Keratinocyte (primary cell): ENCODE data around the gene B9D1. TPM values are rescaled to one million over a fixed set of nuclear protein-coding genes. Genes with fewer than 3 reads are reported as not detected.

ENCODE experiments used
- DNase-seq: peaks from one replicate; pipeline ENCODE4 v3.0.0-alpha.2; 2011; ENCODE audit warnings: low read depth, missing footprints, low spot score
- FAIRE-seq: peaks from 2 replicates; lab custom pipeline; 2011; peaks lifted over from hg19 to GRCh38; lab: Jason Lieb, UNC
- H2AFZ ChIP-seq: 2 replicates; pipeline ENCODE4 v1.6.0; 2012; ENCODE audit warnings: low read length, control low read depth, inconsistent platforms; ENCODE audit not compliant: control insufficient read depth
- H3K27ac ChIP-seq: 2 replicates; pipeline ENCODE4 v1.5.1; 2011; ENCODE audit warnings: low read length; ENCODE audit not compliant: control insufficient read depth, insufficient read depth
- H3K27me3 ChIP-seq: 3 replicates; pipeline ENCODE4 v1.6.0; 2011; ENCODE audit warnings: low read length; ENCODE audit not compliant: control insufficient read depth, insufficient read depth; ENCODE audit errors: extremely low read depth
- H3K36me3 ChIP-seq, 2 experiments: 2 replicates in 1 of 2; 3 replicates in 1 of 2; pipeline ENCODE4 v1.5.1; 2011; ENCODE audit warnings: low read length in 2 of 2, mild to moderate bottlenecking in 1 of 2; ENCODE audit not compliant: control insufficient read depth in 2 of 2, insufficient read depth in 2 of 2; ENCODE audit errors: extremely low read depth in 1 of 2
- H3K4me1 ChIP-seq: 3 replicates; pipeline ENCODE4 v1.5.1; 2011; ENCODE audit warnings: low read length; ENCODE audit not compliant: control insufficient read depth, insufficient read depth; ENCODE audit errors: extremely low read depth
- H3K4me2 ChIP-seq: 3 replicates; pipeline ENCODE4 v1.6.0; 2011; ENCODE audit warnings: low read depth, low read length; ENCODE audit not compliant: control insufficient read depth, insufficient read depth; ENCODE audit errors: extremely low read depth
- H3K4me3 ChIP-seq, 3 experiments: fragments of 200-600 bp in 1 of 3; sonication (generic) in 1 of 3; 2 replicates in 2 of 3; 3 replicates in 1 of 3; pipeline ENCODE4 v1.5.1; 2011 to 2016; ENCODE audit warnings: low read length in 3 of 3, mild to moderate bottlenecking in 3 of 3, control low read depth in 2 of 3, inconsistent platforms in 1 of 3, low read depth in 1 of 3, mixed read lengths in 1 of 3, mixed run types in 1 of 3, moderate library complexity in 1 of 3; ENCODE audit not compliant: control insufficient read depth in 2 of 3, insufficient read depth in 2 of 3; ENCODE audit errors: extremely low read depth in 1 of 3
- H3K79me2 ChIP-seq: 2 replicates; pipeline ENCODE4 v1.6.0; 2012; ENCODE audit warnings: low read length; ENCODE audit not compliant: control insufficient read depth, insufficient read depth
- H3K9ac ChIP-seq: 3 replicates; pipeline ENCODE4 v1.6.0; 2011; ENCODE audit warnings: low read length; ENCODE audit not compliant: control insufficient read depth, insufficient read depth; ENCODE audit errors: extremely low read depth
- H3K9me1 ChIP-seq: 3 replicates; pipeline ENCODE4 v1.6.0; 2011; ENCODE audit warnings: low read length; ENCODE audit not compliant: control insufficient read depth, insufficient read depth; ENCODE audit errors: extremely low read depth
- H3K9me3 ChIP-seq: 2 replicates; pipeline ENCODE4 v1.5.1; 2012; ENCODE audit warnings: low read depth, low read length; ENCODE audit not compliant: control insufficient read depth
- H4K20me1 ChIP-seq: 3 replicates; pipeline ENCODE4 v1.6.0; 2011; ENCODE audit warnings: low read length; ENCODE audit not compliant: control insufficient read depth, insufficient read depth; ENCODE audit errors: extremely low read depth
- EZH2 ChIP-seq: IDR thresholded peaks from one replicate; pipeline ENCODE4 v1.6.1; 2012; ENCODE audit warnings: inconsistent platforms, mild to moderate bottlenecking, low read length, moderate library complexity
- dilution Hi-C: fragments of 300-500 bp; cut with MboI; formaldehyde crosslinking; loops from one replicate; pipeline ENCODE4 v1.7.0; 2020; ENCODE audit warnings: low sequenced_read_pairs; ENCODE audit not compliant: extremely low pct_ligation_motif_present
- polyA plus RNA-seq, 5 experiments: library from polyadenylated mRNA; depleted of rRNA in 3 of 5; stranded (reverse) in 3 of 5; stranded (forward) in 1 of 5; unstranded in 1 of 5; fragments of >200 nt; gene quantifications; 1 replicate in 1 of 5; 2 replicates in 3 of 5; 3 replicates in 1 of 5; pipeline versions ENCODE4 v1.2.1 to v1.2.3, GENCODE V29; 2011 to 2012; ENCODE audit warnings: missing spikeins in 2 of 5, low read depth in 1 of 5, low replicate concordance in 1 of 5
- TF ChIP-seq, protein P1 (sequence below), 3 experiments: IDR thresholded peaks in 1 of 3; conservative IDR thresholded peaks in 1 of 3; optimal IDR thresholded peaks in 1 of 3; 2 replicates in 2 of 3; 3 replicates in 1 of 3; pipeline versions ENCODE3 to v1.5.1; 2011; ENCODE audit warnings: low read length in 3 of 3, mild to moderate bottlenecking in 3 of 3, moderate library complexity in 2 of 3, control low read depth in 1 of 3, inconsistent platforms in 1 of 3; ENCODE audit not compliant: insufficient read depth in 2 of 3; ENCODE audit errors: extremely low read depth in 1 of 3

The B9D1 gene
- polyA plus RNA-seq, 1 donor (not counting 4 experiments of a cell fraction or from before 2014, with no cell fraction given) = 30.3 TPM

DNA sequence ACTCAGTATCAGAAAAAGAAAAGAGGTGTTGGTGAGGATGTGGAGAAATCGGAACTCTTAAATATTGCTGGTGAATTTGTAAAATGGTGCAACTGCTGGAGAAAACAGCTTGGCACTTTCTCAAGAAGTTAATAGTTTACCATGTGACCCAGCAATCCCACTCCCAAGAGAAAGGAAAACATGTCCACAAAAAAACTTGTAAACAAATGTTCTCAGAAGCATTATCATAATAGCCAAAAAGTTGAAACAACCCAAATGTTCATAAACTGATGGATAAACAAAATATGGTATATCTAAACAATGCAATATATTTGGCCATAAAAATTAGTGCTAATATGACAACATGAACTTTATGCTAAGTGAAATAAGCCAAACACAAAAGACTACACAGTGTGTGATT is 13.2 kb upstream of the B9D1 start:
- H3K9me3 ChIP-seq = no peaks in the 10 kb centered on the region
- no peak for FAIRE-seq
- no peak overlapping the region for H3K27ac ChIP-seq
- no peak for DNase-seq
- no peak overlapping the region for H3K4me3 ChIP-seq
- H3K27me3 ChIP-seq = no peaks in the 10 kb centered on the region
- peaks cover 3% of the 10 kb centered on the region for H3K9me1 ChIP-seq
- H3K9ac ChIP-seq = no peak overlapping the region
- H3K4me2 ChIP-seq = no peak overlapping the region
- H4K20me1 ChIP-seq = no peaks in the 10 kb centered on the region
- H2AFZ ChIP-seq = no peak overlapping the region
- dilution Hi-C loops = no loop called here
- peaks cover 18% of the 10 kb centered on the region for H3K79me2 ChIP-seq
- H3K4me1 ChIP-seq = peaks cover 11% of the 10 kb centered on the region
- no peak for TF ChIP-seq EZH2
- TF ChIP-seq, protein P1, sequence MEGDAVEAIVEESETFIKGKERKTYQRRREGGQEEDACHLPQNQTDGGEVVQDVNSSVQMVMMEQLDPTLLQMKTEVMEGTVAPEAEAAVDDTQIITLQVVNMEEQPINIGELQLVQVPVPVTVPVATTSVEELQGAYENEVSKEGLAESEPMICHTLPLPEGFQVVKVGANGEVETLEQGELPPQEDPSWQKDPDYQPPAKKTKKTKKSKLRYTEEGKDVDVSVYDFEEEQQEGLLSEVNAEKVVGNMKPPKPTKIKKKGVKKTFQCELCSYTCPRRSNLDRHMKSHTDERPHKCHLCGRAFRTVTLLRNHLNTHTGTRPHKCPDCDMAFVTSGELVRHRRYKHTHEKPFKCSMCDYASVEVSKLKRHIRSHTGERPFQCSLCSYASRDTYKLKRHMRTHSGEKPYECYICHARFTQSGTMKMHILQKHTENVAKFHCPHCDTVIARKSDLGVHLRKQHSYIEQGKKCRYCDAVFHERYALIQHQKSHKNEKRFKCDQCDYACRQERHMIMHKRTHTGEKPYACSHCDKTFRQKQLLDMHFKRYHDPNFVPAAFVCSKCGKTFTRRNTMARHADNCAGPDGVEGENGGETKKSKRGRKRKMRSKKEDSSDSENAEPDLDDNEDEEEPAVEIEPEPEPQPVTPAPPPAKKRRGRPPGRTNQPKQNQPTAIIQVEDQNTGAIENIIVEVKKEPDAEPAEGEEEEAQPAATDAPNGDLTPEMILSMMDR (optimal IDR thresholded peaks at IDR 0.05 in 1 of 3, IDR thresholded peaks at IDR 0.05 in 1 of 3, conservative IDR thresholded peaks at IDR 0.05 in 1 of 3; ENCODE audit: extremely low read depth in 1 of 3, insufficient read depth in 2 of 3, low read length in 3 of 3) = no peak
- H3K36me3 ChIP-seq = peaks cover 9 to 15% of the 10 kb centered on the region in 2 experiments

DNA sequence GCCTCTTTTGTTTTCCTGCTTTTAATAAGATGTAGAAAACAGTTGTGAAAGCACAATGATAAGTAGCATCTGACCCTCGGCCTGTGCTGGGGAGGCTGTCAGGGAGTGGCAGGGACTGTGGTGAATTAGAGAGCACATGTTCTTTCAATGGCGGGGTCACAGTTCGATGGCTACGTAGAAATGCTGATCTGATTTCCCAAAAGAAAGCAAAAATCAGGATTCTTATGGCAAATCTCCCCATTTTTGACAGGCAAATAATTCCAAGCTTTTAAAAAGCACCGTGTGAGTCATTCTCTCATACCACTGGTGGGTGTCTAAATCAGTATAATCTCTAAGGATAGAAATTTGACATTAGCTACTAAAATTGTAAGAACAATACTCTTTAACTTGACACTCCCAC is 11.6 kb upstream of the B9D1 start:
- FAIRE-seq (no peak), DNase-seq (no peak)
- no peaks in the 10 kb centered on the region for H3K9me3 ChIP-seq
- no peaks in the 10 kb centered on the region for H4K20me1 ChIP-seq
- no peak overlapping the region for H3K4me3 ChIP-seq
- H3K79me2 ChIP-seq = peaks cover 6% of the 10 kb centered on the region
- dilution Hi-C loops = loop anchor here (25.0 kb wide), 1 partner anchor 288 kb away; no protein-coding TSS in a partner anchor
- H3K9ac ChIP-seq = no peak overlapping the region
- TF ChIP-seq, protein P1 (optimal IDR thresholded peaks at IDR 0.05 in 1 of 3, IDR thresholded peaks at IDR 0.05 in 1 of 3, conservative IDR thresholded peaks at IDR 0.05 in 1 of 3; ENCODE audit: extremely low read depth in 1 of 3, insufficient read depth in 2 of 3, low read length in 3 of 3) = no peak
- TF ChIP-seq EZH2 = no peak
- no peak overlapping the region for H3K4me2 ChIP-seq
- H3K27ac ChIP-seq = no peak overlapping the region
- no peaks in the 10 kb centered on the region for H3K9me1 ChIP-seq
- peaks cover 4% of the 10 kb centered on the region for H3K4me1 ChIP-seq
- no peaks in the 10 kb centered on the region for H3K27me3 ChIP-seq
- H3K36me3 ChIP-seq = no peaks in the 10 kb centered on the region
- H2AFZ ChIP-seq = no peak overlapping the region
